ENCODE data around the gene RPA1. TPM values are rescaled to one million over a fixed set of nuclear protein-coding genes. Genes with fewer than 3 reads are reported as not detected.
A peak's percentile ranks its signal among the peaks of the same experiment; 100 is the strongest.

Gene RPA1
- polyA plus RNA-seq, 3 donors = 18.5 to 27.4 (median 23.8) TPM

GRCh38 chr17:1785930-1786329 is 43.9 kb upstream of the RPA1 start:
- Mint-ChIP-seq H3K9me3 (no peaks in the 10 kb centered on the region), H3K27ac (peak overlapping the region in 5 of 7 donors; percentile 6 to 76 (median 38)), H3K27me3 (ENCODE audit: low read depth in 3 of 3) (peaks cover 0 to 5% (median 1%) of the 10 kb centered on the region in 3 donors), H3K4me3 (no peak overlapping the region), H3K36me3 (peaks cover 27 to 41% of the 10 kb centered on the region in 2 donors), H3K4me1 (peaks cover 30% of the 10 kb centered on the region)
- WGBS (ENCODE audit: insufficient coverage) = 49% methylated on average over 2 of the region's 4 CpGs
- no peak overlapping the region for H3K4me3 ChIP-seq (replicated peaks in 1 of 3; ENCODE audit: low read depth in 2 of 3, low read length in 3 of 3)
- peaks cover 8 to 32% of the 10 kb centered on the region in 2 donors for H3K36me3 ChIP-seq (replicated peaks in 1 of 2; ENCODE audit: control insufficient read depth in 1 of 2, insufficient read depth in 2 of 2, low read length in 2 of 2)
- H2AFZ ChIP-seq (ENCODE audit: insufficient read depth, low read depth, low read length, poor library complexity, severe bottlenecking) = no peak overlapping the region
- peaks cover 27 to 29% of the 10 kb centered on the region in 2 donors for H3K4me1 ChIP-seq (ENCODE audit: control insufficient read depth in 1 of 2, insufficient read depth in 2 of 2, low read length in 2 of 2)
- no peak for TF ChIP-seq CTCF (IDR thresholded peaks at IDR 0.05)
- no peaks in the 10 kb centered on the region for H3K79me2 ChIP-seq (ENCODE audit: insufficient read depth, low read length)
- no peak for DNase-seq
- H3K9ac ChIP-seq (ENCODE audit: insufficient read depth, low read length, poor library complexity, severe bottlenecking) = no peak overlapping the region
- H3K4me2 ChIP-seq (replicated peaks; ENCODE audit: extremely low read depth, low read length, poor library complexity, severe bottlenecking) = no peak overlapping the region
- H3K27me3 ChIP-seq (ENCODE audit: control insufficient read depth in 2 of 2, insufficient read depth in 2 of 2, low read length in 2 of 2) = no peaks in the 10 kb centered on the region
- no peaks in the 10 kb centered on the region for H4K20me1 ChIP-seq (ENCODE audit: insufficient read depth, low read length)
- peak overlapping the region in 1 of 2 donors; percentile 40 for H3K27ac ChIP-seq (ENCODE audit: low read depth in 1 of 2, low read length in 2 of 2)
- intact Hi-C loops (cut with micrococcal nuclease) = loop anchor here in 1 of 2 donors (10.0 kb wide), 1 partner anchor 111 kb away; no protein-coding TSS in a partner anchor
- no peaks in the 10 kb centered on the region for H3K9me3 ChIP-seq (replicated peaks in 1 of 2; ENCODE audit: control insufficient read depth in 1 of 2, insufficient read depth in 1 of 2, low read length in 2 of 2)

- Mint-ChIP-seq H3K4me1 (peaks cover 29% of the 10 kb centered on the region), H3K36me3 (peaks cover 22 to 39% of the 10 kb centered on the region in 2 donors), H3K4me3 (no peak overlapping the region), H3K27me3 (ENCODE audit: low read depth in 3 of 3) (peaks cover 0 to 6% (median 1%) of the 10 kb centered on the region in 3 donors), H3K9me3 (no peaks in the 10 kb centered on the region), H3K27ac (peak overlapping the region in 2 of 7 donors; percentile 36 to 50)
- DNase-seq = no peak
- WGBS (ENCODE audit: insufficient coverage) = 92% methylated on average over 6 of the region's 7 CpGs
- no peak for TF ChIP-seq CTCF (IDR thresholded peaks at IDR 0.05)
- H3K4me2 ChIP-seq (replicated peaks; ENCODE audit: extremely low read depth, low read length, poor library complexity, severe bottlenecking) = no peak overlapping the region
- H3K27me3 ChIP-seq (ENCODE audit: control insufficient read depth in 2 of 2, insufficient read depth in 2 of 2, low read length in 2 of 2) = no peaks in the 10 kb centered on the region
- H4K20me1 ChIP-seq (ENCODE audit: insufficient read depth, low read length) = no peaks in the 10 kb centered on the region
- no peak overlapping the region for H2AFZ ChIP-seq (ENCODE audit: insufficient read depth, low read depth, low read length, poor library complexity, severe bottlenecking)
- peak overlapping the region in 1 of 2 donors; percentile 40 for H3K27ac ChIP-seq (ENCODE audit: low read depth in 1 of 2, low read length in 2 of 2)
- H3K9ac ChIP-seq (ENCODE audit: insufficient read depth, low read length, poor library complexity, severe bottlenecking) = no peak overlapping the region
- intact Hi-C loops (cut with micrococcal nuclease) = loop anchor here in 1 of 2 donors (10.0 kb wide), 1 partner anchor 112 kb away; no protein-coding TSS in a partner anchor
- H3K36me3 ChIP-seq (replicated peaks in 1 of 2; ENCODE audit: control insufficient read depth in 1 of 2, insufficient read depth in 2 of 2, low read length in 2 of 2) = peaks cover 6 to 24% of the 10 kb centered on the region in 2 donors
- H3K4me3 ChIP-seq (replicated peaks in 1 of 3; ENCODE audit: low read depth in 2 of 3, low read length in 3 of 3) = no peak overlapping the region
- H3K9me3 ChIP-seq (replicated peaks in 1 of 2; ENCODE audit: control insufficient read depth in 1 of 2, insufficient read depth in 1 of 2, low read length in 2 of 2) = no peaks in the 10 kb centered on the region
- H3K4me1 ChIP-seq (ENCODE audit: control insufficient read depth in 1 of 2, insufficient read depth in 2 of 2, low read length in 2 of 2) = peaks cover 27 to 28% of the 10 kb centered on the region in 2 donors
- H3K79me2 ChIP-seq (ENCODE audit: insufficient read depth, low read length) = no peaks in the 10 kb centered on the region
These were observed 43.1 kb upstream of the RPA1 start for GRCh38 chr17:1786708-1787107.

All from CD14-positive monocyte (primary cell).